ENCODE results near the gene KLHL13. TPM values are rescaled to one million over a fixed set of nuclear protein-coding genes. Genes with fewer than 3 reads are reported as not detected.

The KLHL13 gene
- total RNA-seq, 1 experiment from 2014 or later = 4.2 TPM

DNA sequence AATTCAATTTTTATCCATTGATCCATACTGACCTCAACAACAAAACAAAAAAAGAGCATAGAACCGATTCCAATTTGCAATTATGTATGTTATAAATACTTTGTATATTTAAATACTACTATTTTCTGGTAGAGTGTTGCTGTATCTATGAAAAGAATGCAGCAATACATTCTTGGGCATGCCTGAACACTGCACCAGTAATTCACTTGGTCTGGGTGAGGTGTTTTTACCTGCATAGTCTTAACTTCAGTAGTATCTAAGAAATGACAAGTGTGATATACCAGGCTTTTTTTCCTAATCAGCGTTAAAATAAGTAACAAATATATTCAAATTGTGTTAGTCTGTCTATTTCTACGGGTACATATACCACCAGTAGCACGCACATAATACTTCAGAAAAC, 120.2 kb downstream of the KLHL13 start:
- Histone ChIP-seq H3K9ac (ENCODE audit: low read length) (no peak overlapping the region), H3K27me3 (ENCODE audit: insufficient read depth, low read length) (no peaks in the 10 kb centered on the region), H4K20me1 (ENCODE audit: insufficient read depth) (no peaks in the 10 kb centered on the region), H3K27ac (ENCODE audit: low read depth, low read length) (no peak overlapping the region), H2AFZ (ENCODE audit: low read depth, low read length, poor library complexity, severe bottlenecking) (no peak overlapping the region), H3K4me3 (replicated peaks in 1 of 2; ENCODE audit: low read depth in 1 of 2, low read length in 2 of 2) (no peak overlapping the region), H3K36me3 (ENCODE audit: control insufficient read depth in 1 of 2, insufficient read depth in 2 of 2, low read length in 2 of 2) (no peaks in the 10 kb centered on the region), H3K9me3 (ENCODE audit: control insufficient read depth in 1 of 2, insufficient read depth in 1 of 2, low read depth in 1 of 2, low read length in 2 of 2) (no peaks in the 10 kb centered on the region), H3K9me2 (ENCODE audit: insufficient read depth) (no peaks in the 10 kb centered on the region), H3K4me2 (ENCODE audit: low read length) (no peak overlapping the region), H3K4me1 (ENCODE audit: control insufficient read depth in 1 of 2, insufficient read depth in 2 of 2, low read length in 2 of 2) (no peaks in the 10 kb centered on the region), H3K79me2 (ENCODE audit: insufficient read depth, low read length) (no peaks in the 10 kb centered on the region)
- CTCF ChIA-PET = interaction anchor here (0.8 to 1.1 kb wide), 3 partner anchors 229 to 258 kb away, joined by 3 to 13 read pairs (median 6); no protein-coding TSS in a partner anchor
- RAD21 ChIA-PET (ENCODE audit: low non-redundant PET in 1 of 2, low total read pairs in 2 of 2, uncharacterized antibody in 2 of 2, unreplicated experiment in 2 of 2) = no interaction called here
- DNase-seq (ENCODE audit: low read depth, low spot score) = no peak
- intact Hi-C loops (cut with micrococcal nuclease) = no loop called here
- BruUV-seq (replicated peaks) = no TSS peak
- no peak for ATAC-seq
- POLR2A ChIA-PET = no interaction called here
- TF ChIP-seq, protein P1, sequence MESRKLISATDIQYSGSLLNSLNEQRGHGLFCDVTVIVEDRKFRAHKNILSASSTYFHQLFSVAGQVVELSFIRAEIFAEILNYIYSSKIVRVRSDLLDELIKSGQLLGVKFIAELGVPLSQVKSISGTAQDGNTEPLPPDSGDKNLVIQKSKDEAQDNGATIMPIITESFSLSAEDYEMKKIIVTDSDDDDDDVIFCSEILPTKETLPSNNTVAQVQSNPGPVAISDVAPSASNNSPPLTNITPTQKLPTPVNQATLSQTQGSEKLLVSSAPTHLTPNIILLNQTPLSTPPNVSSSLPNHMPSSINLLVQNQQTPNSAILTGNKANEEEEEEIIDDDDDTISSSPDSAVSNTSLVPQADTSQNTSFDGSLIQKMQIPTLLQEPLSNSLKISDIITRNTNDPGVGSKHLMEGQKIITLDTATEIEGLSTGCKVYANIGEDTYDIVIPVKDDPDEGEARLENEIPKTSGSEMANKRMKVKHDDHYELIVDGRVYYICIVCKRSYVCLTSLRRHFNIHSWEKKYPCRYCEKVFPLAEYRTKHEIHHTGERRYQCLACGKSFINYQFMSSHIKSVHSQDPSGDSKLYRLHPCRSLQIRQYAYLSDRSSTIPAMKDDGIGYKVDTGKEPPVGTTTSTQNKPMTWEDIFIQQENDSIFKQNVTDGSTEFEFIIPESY (IDR thresholded peaks at IDR 0.05; ENCODE audit: extremely low read depth, insufficient replicate concordance, low read length) = no peak

DNA sequence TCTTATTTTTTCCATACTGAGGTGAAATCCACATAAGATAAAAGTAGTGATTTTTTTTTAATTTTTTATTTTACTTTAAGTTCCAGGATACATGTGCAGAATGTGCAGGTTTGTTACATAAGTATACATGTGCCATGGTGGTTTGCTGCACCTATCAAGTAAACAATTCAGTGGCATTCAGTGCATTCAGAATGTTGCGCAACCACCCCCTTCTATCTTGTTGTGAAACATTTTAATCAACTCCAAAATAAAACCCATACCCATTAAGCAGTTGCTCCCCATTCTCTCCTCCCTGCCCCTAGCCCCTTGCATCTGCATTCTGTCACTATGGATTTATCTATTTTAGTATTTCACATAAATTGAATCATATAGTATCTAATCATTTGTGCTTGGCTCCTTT, 121.2 kb downstream of the KLHL13 start:
- H3K9ac ChIP-seq (ENCODE audit: low read length) = no peak overlapping the region
- no peaks in the 10 kb centered on the region for H3K27me3 ChIP-seq (ENCODE audit: insufficient read depth, low read length)
- CTCF ChIA-PET = no interaction called here
- no peak overlapping the region for H3K4me3 ChIP-seq (replicated peaks in 1 of 2; ENCODE audit: low read depth in 1 of 2, low read length in 2 of 2)
- no peaks in the 10 kb centered on the region for H3K4me1 ChIP-seq (ENCODE audit: control insufficient read depth in 1 of 2, insufficient read depth in 2 of 2, low read length in 2 of 2)
- POLR2A ChIA-PET = no interaction called here
- H3K4me2 ChIP-seq (ENCODE audit: low read length) = no peak overlapping the region
- intact Hi-C loops (cut with micrococcal nuclease) = no loop called here
- H3K9me3 ChIP-seq (ENCODE audit: control insufficient read depth in 1 of 2, insufficient read depth in 1 of 2, low read depth in 1 of 2, low read length in 2 of 2) = no peaks in the 10 kb centered on the region
- no peaks in the 10 kb centered on the region for H4K20me1 ChIP-seq (ENCODE audit: insufficient read depth)
- H3K36me3 ChIP-seq (ENCODE audit: control insufficient read depth in 1 of 2, insufficient read depth in 2 of 2, low read length in 2 of 2) = no peaks in the 10 kb centered on the region
- BruUV-seq (replicated peaks) = no TSS peak
- DNase-seq (ENCODE audit: low read depth, low spot score) (no peak), ATAC-seq (no peak)
- RAD21 ChIA-PET (ENCODE audit: low non-redundant PET in 1 of 2, low total read pairs in 2 of 2, uncharacterized antibody in 2 of 2, unreplicated experiment in 2 of 2) = no interaction called here
- H3K79me2 ChIP-seq (ENCODE audit: insufficient read depth, low read length) = no peaks in the 10 kb centered on the region
- H3K27ac ChIP-seq (ENCODE audit: low read depth, low read length) = no peak overlapping the region
- H3K9me2 ChIP-seq (ENCODE audit: insufficient read depth) = no peaks in the 10 kb centered on the region
- H2AFZ ChIP-seq (ENCODE audit: low read depth, low read length, poor library complexity, severe bottlenecking) = no peak overlapping the region
- TF ChIP-seq EZH2phosphoT487 (IDR thresholded peaks at IDR 0.05; ENCODE audit: borderline replicate concordance) (no peak), TCF7L2 (IDR thresholded peaks at IDR 0.05; ENCODE audit: borderline replicate concordance, extremely low read depth, insufficient read depth, insufficient read length) (no peak), ZNF274 (IDR thresholded peaks at IDR 0.05; ENCODE audit: low read depth, low read length) (no peak), SRF (IDR thresholded peaks at IDR 0.05; ENCODE audit: low read depth) (no peak), POLR2AphosphoS5 (IDR thresholded peaks at IDR 0.05; ENCODE audit: low read depth, low read length) (no peak), FOSL1 (IDR thresholded peaks at IDR 0.05; ENCODE audit: low read depth) (no peak), EGR1 (IDR thresholded peaks at IDR 0.05; ENCODE audit: low read depth) (no peak), EZH2 (IDR thresholded peaks at IDR 0.05) (no peak), SIN3A (IDR thresholded peaks at IDR 0.05; ENCODE audit: low read depth) (no peak)
- TF ChIP-seq, protein P1 (IDR thresholded peaks at IDR 0.05; ENCODE audit: extremely low read depth, insufficient replicate concordance, low read length) = no peak
- TF ChIP-seq, protein P2, sequence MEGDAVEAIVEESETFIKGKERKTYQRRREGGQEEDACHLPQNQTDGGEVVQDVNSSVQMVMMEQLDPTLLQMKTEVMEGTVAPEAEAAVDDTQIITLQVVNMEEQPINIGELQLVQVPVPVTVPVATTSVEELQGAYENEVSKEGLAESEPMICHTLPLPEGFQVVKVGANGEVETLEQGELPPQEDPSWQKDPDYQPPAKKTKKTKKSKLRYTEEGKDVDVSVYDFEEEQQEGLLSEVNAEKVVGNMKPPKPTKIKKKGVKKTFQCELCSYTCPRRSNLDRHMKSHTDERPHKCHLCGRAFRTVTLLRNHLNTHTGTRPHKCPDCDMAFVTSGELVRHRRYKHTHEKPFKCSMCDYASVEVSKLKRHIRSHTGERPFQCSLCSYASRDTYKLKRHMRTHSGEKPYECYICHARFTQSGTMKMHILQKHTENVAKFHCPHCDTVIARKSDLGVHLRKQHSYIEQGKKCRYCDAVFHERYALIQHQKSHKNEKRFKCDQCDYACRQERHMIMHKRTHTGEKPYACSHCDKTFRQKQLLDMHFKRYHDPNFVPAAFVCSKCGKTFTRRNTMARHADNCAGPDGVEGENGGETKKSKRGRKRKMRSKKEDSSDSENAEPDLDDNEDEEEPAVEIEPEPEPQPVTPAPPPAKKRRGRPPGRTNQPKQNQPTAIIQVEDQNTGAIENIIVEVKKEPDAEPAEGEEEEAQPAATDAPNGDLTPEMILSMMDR (IDR thresholded peaks at IDR 0.05 in 2 of 3, conservative IDR thresholded peaks at IDR 0.05 in 1 of 3; ENCODE audit: borderline replicate concordance in 1 of 3, insufficient read depth in 1 of 3, low read depth in 2 of 3, low read length in 2 of 3) = no peak

All from HCT116 (cell line).